ENCODE results near the gene DGCR8. TPM values are rescaled to one million over a fixed set of nuclear protein-coding genes. Genes with fewer than 3 reads are reported as not detected.

DGCR8 gene
- total and polyA plus RNA-seq, 2 of the 4 experiments (the other 2 are of a cell fraction): 16.7 to 25.3 TPM

DNA sequence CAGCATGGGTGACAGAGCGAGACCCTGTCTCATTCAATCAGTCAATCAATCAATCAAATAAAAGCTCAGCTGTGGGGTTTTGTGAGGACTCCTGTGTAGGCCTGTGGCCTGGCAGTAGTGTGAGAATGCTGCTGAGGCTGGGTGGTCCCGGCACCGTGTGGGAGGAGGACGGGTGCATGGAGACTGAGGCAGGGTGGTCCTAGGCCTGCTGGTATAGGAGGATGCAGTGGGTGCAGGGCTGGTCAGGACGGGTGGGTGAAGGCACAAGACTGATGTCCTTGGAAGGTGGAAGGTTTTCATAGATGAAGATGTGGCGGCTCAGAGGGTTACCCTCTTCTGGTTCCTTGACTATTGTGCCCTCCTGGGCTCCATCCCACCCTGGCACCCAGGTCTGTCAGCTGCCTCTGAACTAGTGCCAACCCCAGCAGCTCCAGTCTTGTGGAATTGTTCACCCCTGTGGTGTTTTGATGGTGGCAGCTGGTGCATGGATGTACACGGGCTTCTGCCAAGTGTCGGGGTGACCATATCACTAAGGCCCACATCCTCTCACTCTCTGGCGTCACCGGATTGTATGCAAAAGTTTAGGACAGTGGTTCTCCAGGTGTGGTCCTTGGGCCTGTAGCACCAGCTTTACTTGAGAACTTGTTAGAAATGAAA, 35.4 kb upstream of the DGCR8 start:
- no peak for TF ChIP-seq SMC3 (IDR thresholded peaks at IDR 0.05; ENCODE audit: low read depth, low read length)
- TF ChIP-seq CEBPB (IDR thresholded peaks at IDR 0.05; ENCODE audit: low read depth, low read length): no peak
- TF ChIP-seq NFE2L2 (IDR thresholded peaks at IDR 0.05; ENCODE audit: low read depth, low read length): no peak
- Histone ChIP-seq H3K4ac (ENCODE audit: low read depth, low read length) (no peak overlapping the region), H2BK120ac (ENCODE audit: low read depth, low read length) (no peak overlapping the region), H3K9me1 (ENCODE audit: insufficient read depth, low read length) (no peaks in the 10 kb centered on the region; the same call in 1 of the 2 replicates), H3K36me3 (ENCODE audit: control insufficient read depth, insufficient read depth, low read length) (peaks cover 32% of the 10 kb centered on the region), H4K8ac (ENCODE audit: low read depth in 2 of 2, low read length in 2 of 2) (no peak overlapping the region), H3K4me3 (ENCODE audit: insufficient read depth, low read depth, low read length) (no peak overlapping the region), H2AFZ (replicated peaks; ENCODE audit: low read length, poor library complexity) (no peak overlapping the region), H3K4me2 (ENCODE audit: low read depth, low read length) (no peak overlapping the region), H3K23ac (ENCODE audit: low read depth, low read length) (no peak overlapping the region), H4K5ac (ENCODE audit: low read depth, low read length) (no peak overlapping the region), H3K27me3 (ENCODE audit: control insufficient read depth, insufficient read depth, low read length) (no peaks in the 10 kb centered on the region), H4K20me1 (ENCODE audit: insufficient read depth, low read length) (no peaks in the 10 kb centered on the region; the same call in none of the 2 replicates), H2BK20ac (ENCODE audit: low read depth, low read length) (no peak overlapping the region), H2BK15ac (ENCODE audit: low read depth, low read length) (no peak overlapping the region), H2BK5ac (ENCODE audit: low read depth, low read length, poor library complexity, severe bottlenecking) (no peak overlapping the region), H3K4me1 (ENCODE audit: control insufficient read depth, insufficient read depth, low read length) (no peaks in the 10 kb centered on the region), H3K9me3 (ENCODE audit: control insufficient read depth, insufficient read depth, low read length) (no peaks in the 10 kb centered on the region; the same call in 1 of the 2 replicates), H2AK5ac (ENCODE audit: low read depth, low read length) (no peak overlapping the region), H3K79me1 (ENCODE audit: low read depth in 1 of 2, low read length in 2 of 2) (peaks cover 0 to 10% of the 10 kb centered on the region in 2 experiments; a peak in 1 of 4 replicates), H3K14ac (replicated peaks; ENCODE audit: low read depth, low read length) (no peak overlapping the region), H2AK9ac (replicated peaks; ENCODE audit: low read depth, low read length, poor library complexity) (no peak overlapping the region), H3K27ac (ENCODE audit: insufficient read depth, low read length) (no peak overlapping the region), H3K9ac (ENCODE audit: low read depth, low read length) (no peak overlapping the region), H3K18ac (ENCODE audit: low read depth, low read length) (no peak overlapping the region), H3K56ac (ENCODE audit: extremely low read depth, insufficient read depth, low read length) (no peak overlapping the region), H4K91ac (ENCODE audit: insufficient read depth, low read depth, low read length) (no peak overlapping the region)
- DNase-seq (no peak), ATAC-seq (ENCODE audit: low read depth) (no peak)
- CTCF ChIA-PET: interaction anchor here (0.6 kb wide), 1 partner anchor 1702 kb away, joined by 3 read pairs; no protein-coding TSS in a partner anchor
- no TSS peak for BruUV-seq (replicated peaks)
- in situ Hi-C loops (cut with MboI; ENCODE audit: low sequenced_read_pairs) (no loop called here), intact Hi-C loops (cut with micrococcal nuclease) (no loop called here), dilution Hi-C loops (cut with HindIII; ENCODE audit: low sequenced_read_pairs, unreplicated experiment) (no loop called here)
- POLR2A ChIA-PET (ENCODE audit: unreplicated experiment): no interaction called here
- WGBS, 2 experiments (ENCODE audit: extremely low coverage in 2 of 2, insufficient read length in 1 of 2): 97% methylated on average over 4 of the region's 10 CpGs; no CpG with 5 or more reads in 1 of the 2 experiments
